Breast epithelium (tissue), 4 donors: ENCODE results near the gene EFCAB8. TPM values are rescaled to one million over a fixed set of nuclear protein-coding genes. Genes with fewer than 3 reads are reported as not detected.

Source experiments
- DNase-seq, 2 donors: peaks; one replicate each; pipeline ENCODE4 v3.0.0-alpha.2; 2019; ENCODE audit warnings: low spot score in 2 of 2
- H3K27ac ChIP-seq, 2 donors: fragments of 200-600 bp; sonication (generic) in 1 of 2; one replicate each; pipeline ENCODE4 v1.5.1; 2016 to 2019; ENCODE audit warnings: mild to moderate bottlenecking in 1 of 2
- H3K27me3 ChIP-seq, 2 donors: fragments of 200-600 bp; sonication (generic) in 1 of 2; one replicate each; pipeline versions ENCODE4 v1.5.1 to v1.6.0; 2017 to 2019; ENCODE audit warnings: control low read depth in 1 of 2, mild to moderate bottlenecking in 1 of 2
- H3K36me3 ChIP-seq: fragments of 200-600 bp; one replicate; pipeline ENCODE4 v1.5.1; 2019
- H3K4me1 ChIP-seq, 2 donors: fragments of 200-600 bp; sonication (generic); one replicate each; pipeline ENCODE4 v1.5.1; 2016 to 2019; ENCODE audit warnings: control low read depth in 1 of 2
- H3K4me3 ChIP-seq, 3 donors: fragments of 200-600 bp; sonication (generic); 1 replicate in 2 of 3; 2 replicates in 1 of 3; pipeline ENCODE4 v1.5.1; 2016 to 2019; ENCODE audit warnings: mild to moderate bottlenecking in 3 of 3, moderate library complexity in 2 of 3
- H3K9me3 ChIP-seq, 2 donors: fragments of 200-600 bp; sonication (generic) in 1 of 2; one replicate each; pipeline ENCODE4 v1.5.1; 2016 to 2019; ENCODE audit warnings: control low read depth in 1 of 2
- POLR2A ChIP-seq: fragments of 450-650 bp; IDR thresholded peaks from one replicate; pipeline ENCODE4 v1.6.1; 2016; ENCODE audit warnings: antibody characterized with exemption, mild to moderate bottlenecking, moderate library complexity
- POLR2AphosphoS5 ChIP-seq, 3 donors: sonication (generic); formaldehyde crosslinking; IDR thresholded peaks; one replicate each; pipeline ENCODE4 v1.6.1; 2017; ENCODE audit warnings: antibody characterized with exemption in 3 of 3
- intact Hi-C: fragments of 100-400 bp; cut with DNase I; formaldehyde crosslinking; loops from one replicate; pipeline ENCODE4 v1.15.1; 2023; ENCODE audit warnings: low total_unique reads
- total RNA-seq, 3 donors: library from RNA; depleted of rRNA; stranded (reverse); fragments of >200 nt; gene quantifications; one replicate each; pipeline ENCODE4 v1.1.0, GENCODE V29; 2016
- TF ChIP-seq, protein P1 (sequence below), 3 donors: fragments of 450-650 bp; IDR thresholded peaks; one replicate each; pipeline ENCODE4 v1.5.1; 2016 to 2017; ENCODE audit warnings: antibody characterized with exemption in 3 of 3, mild to moderate bottlenecking in 3 of 3, moderate library complexity in 3 of 3

EFCAB8 gene
- total RNA-seq, 3 donors from 2014 or later, result 0.32 TPM; not detected in 2

GRCh38 chr20:32829311-32830005 lies 29.3 kb upstream of the EFCAB8 start:
- no peaks in the 10 kb centered on the region for H3K36me3 ChIP-seq
- no peaks in the 10 kb centered on the region for H3K4me1 ChIP-seq
- H3K27ac ChIP-seq, result peak overlapping the region in 1 of 2 donors; percentile 53
- no peak for DNase-seq
- no peak overlapping the region for H3K4me3 ChIP-seq
- intact Hi-C loops, result no loop called here
- no peaks in the 10 kb centered on the region for H3K9me3 ChIP-seq
- no peaks in the 10 kb centered on the region for H3K27me3 ChIP-seq
- TF ChIP-seq POLR2AphosphoS5 (IDR thresholded peaks at IDR 0.05) (no peak), POLR2A (no peak)
- TF ChIP-seq, protein P1, sequence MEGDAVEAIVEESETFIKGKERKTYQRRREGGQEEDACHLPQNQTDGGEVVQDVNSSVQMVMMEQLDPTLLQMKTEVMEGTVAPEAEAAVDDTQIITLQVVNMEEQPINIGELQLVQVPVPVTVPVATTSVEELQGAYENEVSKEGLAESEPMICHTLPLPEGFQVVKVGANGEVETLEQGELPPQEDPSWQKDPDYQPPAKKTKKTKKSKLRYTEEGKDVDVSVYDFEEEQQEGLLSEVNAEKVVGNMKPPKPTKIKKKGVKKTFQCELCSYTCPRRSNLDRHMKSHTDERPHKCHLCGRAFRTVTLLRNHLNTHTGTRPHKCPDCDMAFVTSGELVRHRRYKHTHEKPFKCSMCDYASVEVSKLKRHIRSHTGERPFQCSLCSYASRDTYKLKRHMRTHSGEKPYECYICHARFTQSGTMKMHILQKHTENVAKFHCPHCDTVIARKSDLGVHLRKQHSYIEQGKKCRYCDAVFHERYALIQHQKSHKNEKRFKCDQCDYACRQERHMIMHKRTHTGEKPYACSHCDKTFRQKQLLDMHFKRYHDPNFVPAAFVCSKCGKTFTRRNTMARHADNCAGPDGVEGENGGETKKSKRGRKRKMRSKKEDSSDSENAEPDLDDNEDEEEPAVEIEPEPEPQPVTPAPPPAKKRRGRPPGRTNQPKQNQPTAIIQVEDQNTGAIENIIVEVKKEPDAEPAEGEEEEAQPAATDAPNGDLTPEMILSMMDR (IDR thresholded peaks at IDR 0.05), result no peak

DNA sequence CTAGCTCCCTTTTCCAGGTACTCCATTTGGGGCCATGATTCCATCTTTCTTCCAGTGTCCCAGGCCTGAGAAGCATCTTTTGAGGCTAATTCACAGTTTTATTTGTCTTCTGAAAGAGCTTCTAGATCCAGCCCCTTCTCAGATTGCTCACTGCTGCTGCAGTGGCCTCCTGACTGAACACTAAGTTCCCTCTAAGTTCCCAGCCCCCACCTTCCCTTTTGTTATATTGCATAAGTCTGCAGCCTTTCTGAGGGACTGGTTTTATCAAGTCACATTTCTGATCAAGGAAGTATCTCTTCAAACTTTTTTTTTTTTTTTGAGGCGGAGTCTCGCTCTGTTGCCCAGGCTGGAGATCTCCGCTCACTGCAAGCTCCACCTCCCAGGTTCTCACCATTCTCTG lies 28.3 kb upstream of the EFCAB8 start:
- no peaks in the 10 kb centered on the region for H3K4me1 ChIP-seq
- no peak overlapping the region for H3K4me3 ChIP-seq
- no peaks in the 10 kb centered on the region for H3K27me3 ChIP-seq
- intact Hi-C loops, result no loop called here
- no peak for TF ChIP-seq POLR2A
- TF ChIP-seq, protein P1 (IDR thresholded peaks at IDR 0.05), result no peak
- no peak for TF ChIP-seq POLR2AphosphoS5 (IDR thresholded peaks at IDR 0.05)
- peak overlapping the region in 1 of 2 donors; percentile 70 for H3K27ac ChIP-seq
- no peaks in the 10 kb centered on the region for H3K36me3 ChIP-seq
- no peak for DNase-seq
- no peaks in the 10 kb centered on the region for H3K9me3 ChIP-seq

GRCh38 chr20:32831982-32832381 lies 26.7 kb upstream of the EFCAB8 start:
- no peaks in the 10 kb centered on the region for H3K4me1 ChIP-seq
- H3K27me3 ChIP-seq, result no peaks in the 10 kb centered on the region
- intact Hi-C loops, result no loop called here

DNA sequence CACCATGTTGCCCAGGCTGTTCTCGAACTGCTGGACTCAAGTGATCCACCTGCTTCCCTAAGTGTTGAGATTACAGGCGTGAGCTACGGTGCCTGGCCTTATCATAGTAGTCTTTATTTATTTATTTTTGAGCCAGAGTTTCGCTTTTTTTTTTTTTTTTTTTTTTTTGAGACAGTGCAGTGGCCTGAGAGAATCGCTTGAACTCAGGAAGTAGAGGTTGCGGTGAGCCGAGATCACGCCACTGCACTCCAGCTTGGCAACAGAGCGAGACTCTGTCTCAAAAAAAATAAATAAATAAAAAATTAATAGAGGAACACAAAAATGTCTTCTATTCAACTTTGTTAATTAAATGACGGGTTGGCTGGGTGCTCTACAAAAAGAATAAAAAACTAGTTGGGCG lies 26.1 kb upstream of the EFCAB8 start:
- Histone ChIP-seq H3K27ac (no peak overlapping the region), H3K27me3 (no peaks in the 10 kb centered on the region), H3K9me3 (no peaks in the 10 kb centered on the region), H3K4me1 (no peaks in the 10 kb centered on the region), H3K36me3 (no peaks in the 10 kb centered on the region), H3K4me3 (no peak overlapping the region)
- no peak for TF ChIP-seq POLR2A
- no peak for TF ChIP-seq POLR2AphosphoS5 (IDR thresholded peaks at IDR 0.05)
- TF ChIP-seq, protein P1 (IDR thresholded peaks at IDR 0.05), result no peak
- intact Hi-C loops, result no loop called here
- DNase-seq, result no peak

More at GRCh38 chr20:32831982-32832381, 26.7 kb upstream of the EFCAB8 start:
- Histone ChIP-seq H3K27ac (no peak overlapping the region), H3K36me3 (no peaks in the 10 kb centered on the region), H3K4me3 (no peak overlapping the region), H3K9me3 (no peaks in the 10 kb centered on the region)
- no peak for DNase-seq
- TF ChIP-seq, protein P1 (IDR thresholded peaks at IDR 0.05), result no peak
- TF ChIP-seq POLR2A (no peak), POLR2AphosphoS5 (IDR thresholded peaks at IDR 0.05) (no peak)

DNA sequence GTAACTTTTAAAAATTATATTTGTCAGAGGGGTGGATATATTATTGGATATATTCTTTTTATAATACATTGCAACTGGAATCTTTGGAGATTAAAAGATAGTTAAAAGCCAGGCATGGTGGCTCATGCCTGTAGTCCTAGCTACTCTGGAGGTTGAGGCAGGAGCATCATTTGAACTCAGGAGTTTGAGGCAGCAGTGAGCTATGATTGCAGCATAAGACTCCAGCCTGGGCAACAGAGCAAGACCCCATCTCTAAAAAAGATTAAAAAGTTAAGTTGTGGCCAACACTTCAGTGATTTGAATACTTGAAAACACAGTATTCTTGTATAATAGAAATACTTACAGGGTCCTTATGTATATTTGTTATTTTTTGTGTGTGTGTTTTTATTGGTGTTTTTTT lies 23.8 kb upstream of the EFCAB8 start:
- DNase-seq, result no peak
- intact Hi-C loops, result no loop called here
- H3K27ac ChIP-seq, result no peak overlapping the region
- no peaks in the 10 kb centered on the region for H3K36me3 ChIP-seq
- no peak overlapping the region for H3K4me3 ChIP-seq
- no peaks in the 10 kb centered on the region for H3K9me3 ChIP-seq
- no peaks in the 10 kb centered on the region for H3K27me3 ChIP-seq
- no peak for TF ChIP-seq POLR2A
- no peak for TF ChIP-seq POLR2AphosphoS5 (IDR thresholded peaks at IDR 0.05)
- TF ChIP-seq, protein P1 (IDR thresholded peaks at IDR 0.05), result no peak
- H3K4me1 ChIP-seq, result no peaks in the 10 kb centered on the region
